B cell (primary cell): ENCODE measurements around the gene NGEF. TPM values are rescaled to one million over a fixed set of nuclear protein-coding genes. Genes with fewer than 3 reads are reported as not detected.

Experiments
- ATAC-seq: fragments of 200-7000 bp; cut with Tn5 transposase; one replicate; pipeline ENCODE4 v1.10.0; 2021; ENCODE audit warnings: low read depth, mild to moderate bottlenecking, moderate number of reproducible peaks, moderate library complexity
- CTCF ChIA-PET: fragments of 350-600 bp; sonication (Branson Sonifier 250); formaldehyde crosslinking; loops from one replicate; lab custom pipeline; 2021; ENCODE audit warnings: antibody characterized with exemption, inconsistent platforms; lab: Charles Lee
- POLR2A ChIA-PET: fragments of 350-600 bp; sonication (Branson Sonifier 250); formaldehyde crosslinking; loops from one replicate; lab custom pipeline; 2021; ENCODE audit warnings: antibody characterized with exemption; lab: Charles Lee
- DNase-seq: peaks from one replicate; pipeline ENCODE4 v3.0.0; 2013
- H2AFZ ChIP-seq: 2 replicates; pipeline ENCODE4 v1.6.1; 2012; ENCODE audit warnings: mild to moderate bottlenecking, low read depth, low read length; ENCODE audit not compliant: insufficient read depth, poor library complexity, severe bottlenecking
- H3K27ac ChIP-seq, 2 donors: 1 replicate in 1 of 2; 2 replicates in 1 of 2; pipeline ENCODE4 v1.5.1; 2012 to 2013; ENCODE audit warnings: low read length in 2 of 2, mild to moderate bottlenecking in 2 of 2, moderate library complexity in 1 of 2
- H3K27me3 ChIP-seq, 4 experiments: fragments of 200-600 bp in 1 of 4; sonication (generic) in 1 of 4; replicated peaks in 1 of 4; 1 replicate in 2 of 4; 2 replicates in 2 of 4; pipeline versions ENCODE4 v1.6.1 to v1.7.0; 2013 to 2016; ENCODE audit warnings: low read length in 3 of 4, mild to moderate bottlenecking in 2 of 4, mixed read lengths in 1 of 4, moderate library complexity in 1 of 4; ENCODE audit not compliant: insufficient read depth in 4 of 4, control insufficient read depth in 3 of 4; ENCODE audit errors: control extremely low read depth in 1 of 4
- H3K36me3 ChIP-seq, 2 experiments: replicated peaks in 1 of 2; 1 replicate in 1 of 2; 2 replicates in 1 of 2; pipeline versions ENCODE4 v1.6.1 to v1.7.1; 2013; ENCODE audit warnings: low read length in 1 of 2; ENCODE audit not compliant: insufficient read depth in 2 of 2, control insufficient read depth in 1 of 2; ENCODE audit errors: control extremely low read depth in 1 of 2, extremely low read depth in 1 of 2
- H3K4me1 ChIP-seq, 2 donors: fragments of 200-600 bp in 1 of 2; sonication (generic) in 1 of 2; 1 replicate in 1 of 2; 2 replicates in 1 of 2; pipeline versions ENCODE4 v1.5.1 to v1.6.1; 2013 to 2017; ENCODE audit warnings: low read length in 2 of 2; ENCODE audit not compliant: control insufficient read depth in 2 of 2, insufficient read depth in 2 of 2
- H3K4me2 ChIP-seq: replicated peaks from 2 replicates; pipeline ENCODE3; 2012; ENCODE audit warnings: mild to moderate bottlenecking, low read depth, low read length; ENCODE audit not compliant: poor library complexity, severe bottlenecking
- H3K4me3 ChIP-seq, 5 experiments: fragments of 200-600 bp in 1 of 5; sonication (generic) in 1 of 5; 1 replicate in 3 of 5; 2 replicates in 2 of 5; pipeline versions ENCODE4 v1.5.1 to v1.7.0; 2011 to 2016; ENCODE audit warnings: low read length in 4 of 5, mild to moderate bottlenecking in 4 of 5, low read depth in 2 of 5, control low read depth in 1 of 5, moderate library complexity in 1 of 5; ENCODE audit not compliant: insufficient read depth in 1 of 5; ENCODE audit errors: control extremely low read depth in 1 of 5, extremely low read depth in 1 of 5
- H3K79me2 ChIP-seq: fragments of 200-600 bp; sonication (generic); one replicate; pipeline ENCODE4 v1.6.0; 2016; ENCODE audit warnings: low read length; ENCODE audit not compliant: control insufficient read depth, insufficient read depth
- H3K9ac ChIP-seq: fragments of 200-600 bp; sonication (generic); 2 replicates; pipeline ENCODE4 v1.6.1; 2017; ENCODE audit warnings: mild to moderate bottlenecking, low read length, moderate library complexity
- H3K9me3 ChIP-seq, 3 donors: one replicate each; pipeline versions ENCODE4 v1.6.1 to v1.7.1; 2013; ENCODE audit warnings: low read length in 2 of 3; ENCODE audit not compliant: control insufficient read depth in 2 of 3, insufficient read depth in 1 of 3; ENCODE audit errors: control extremely low read depth in 1 of 3
- H4K20me1 ChIP-seq: 2 replicates; pipeline ENCODE4 v1.6.0; 2012; ENCODE audit warnings: mild to moderate bottlenecking, low read length; ENCODE audit not compliant: insufficient read depth, control insufficient read depth, poor library complexity, severe bottlenecking
- H3K27ac Mint-ChIP-seq: one replicate; pipeline ENCODE4 v1.8.0; 2021; ENCODE audit warnings: mixed read lengths
- H3K27me3 Mint-ChIP-seq: one replicate; pipeline ENCODE4 v1.8.0; 2021; ENCODE audit warnings: mixed read lengths
- H3K4me1 Mint-ChIP-seq: one replicate; pipeline ENCODE4 v1.8.0; 2021; ENCODE audit warnings: mixed read lengths
- H3K4me3 Mint-ChIP-seq: one replicate; pipeline ENCODE4 v1.8.0; 2021; ENCODE audit warnings: mixed read lengths
- H3K9me3 Mint-ChIP-seq: one replicate; pipeline ENCODE4 v1.8.0; 2022; ENCODE audit warnings: mixed read lengths; ENCODE audit not compliant: insufficient read depth
- CTCF ChIP-seq: fragments of 200-600 bp; IDR thresholded peaks from one replicate; pipeline ENCODE4 v1.8.0; 2022; ENCODE audit warnings: antibody characterized with exemption, mild to moderate bottlenecking
- EZH2 ChIP-seq: IDR thresholded peaks from 2 replicates; pipeline ENCODE4 v1.6.1; 2012; ENCODE audit warnings: borderline replicate concordance, low read depth, mild to moderate bottlenecking, moderate library complexity, low read length; ENCODE audit not compliant: insufficient read depth, poor library complexity, severe bottlenecking
- WGBS: methylation state at CpG from one replicate; pipeline ENCODE4 v1.1.5; 2013; ENCODE audit warnings: missing lambda C conversion rate; ENCODE audit not compliant: insufficient coverage; 5-methylcytosine and 5-hydroxymethylcytosine counted together
- intact Hi-C: fragments of 100-400 bp; cut with micrococcal nuclease; formaldehyde crosslinking; loops from one replicate; pipeline ENCODE4 v1.10.0; 2022
- polyA plus RNA-seq: library from polyadenylated mRNA; depleted of rRNA; stranded (reverse); fragments of >200 nt; gene quantifications from 2 replicates; pipeline ENCODE4 v1.2.3, GENCODE V29; 2012
- total RNA-seq, 2 donors: library from RNA; stranded (reverse); fragments of 120-200 nt in 1 of 2; gene quantifications; 1 replicate in 1 of 2; 2 replicates in 1 of 2; pipeline versions ENCODE4 v1.2.3 to v1.2.4, GENCODE V29; 2013 to 2022

Gene NGEF
- total and polyA plus RNA-seq, 2 donors (not counting 1 experiment from before 2014, with no cell fraction given): not detected

DNA sequence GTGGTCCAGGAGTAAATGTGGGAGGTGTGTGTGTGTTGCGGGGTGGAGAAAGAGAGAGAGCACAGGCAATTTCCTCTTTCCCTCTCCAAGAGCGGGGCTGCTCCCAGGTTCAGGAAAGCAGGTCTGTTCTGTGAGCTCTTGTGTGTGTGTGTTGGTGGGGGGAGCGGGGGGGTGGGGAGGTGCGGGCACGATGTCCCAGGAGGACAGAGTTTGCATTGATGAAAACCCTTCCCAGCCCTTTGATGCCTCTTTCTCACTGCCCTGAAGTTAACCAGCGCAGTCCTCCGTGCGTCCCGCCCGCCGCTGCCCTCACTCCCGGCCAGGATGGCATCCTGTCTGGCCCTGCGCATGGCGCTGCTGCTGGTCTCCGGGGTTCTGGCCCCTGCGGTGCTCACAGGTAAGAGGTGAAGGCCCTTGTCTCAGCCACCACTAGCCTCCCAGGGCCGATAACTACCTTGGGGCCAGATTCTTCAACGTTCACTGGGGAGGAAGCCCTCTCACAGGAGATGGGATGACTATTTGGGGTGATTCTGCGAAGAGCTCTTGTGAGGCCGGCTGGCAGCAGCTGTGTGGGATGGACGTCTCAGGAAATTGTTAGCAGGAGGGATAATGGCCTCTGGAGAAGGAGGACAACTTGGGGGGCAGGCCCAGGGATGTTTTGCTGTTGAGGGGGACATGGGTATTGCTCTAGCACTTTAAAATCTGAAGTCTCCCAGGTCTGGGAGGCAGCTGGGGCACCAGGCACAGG, 142.9 kb downstream of the NGEF start, which contains the start of gene SNORC:
Gene SNORC (plus strand): TSS at position 247 of the 748 bp plus-strand sequence. CDS start 78 bp downstream, at position 325.
- H3K27ac ChIP-seq: no peak within 1 kb of the TSS
- H3K27me3 ChIP-seq: peaks cover 0 to 9% (median 2%) of the 10 kb centered on the region in 4 experiments
- no peak within 1 kb of the TSS for H3K9ac ChIP-seq
- peaks cover 7% of the 10 kb centered on the region for H3K4me1 Mint-ChIP-seq
- no peaks in the 10 kb centered on the region for H3K79me2 ChIP-seq
- no peak within 1 kb of the TSS for H3K4me3 Mint-ChIP-seq
- no peaks in the 10 kb centered on the region for H3K36me3 ChIP-seq
- H3K4me2 ChIP-seq: no peak within 1 kb of the TSS
- WGBS: 98% methylated on average over 17 of the region's 21 CpGs
- POLR2A ChIA-PET: no interaction called here
- no peak within 1 kb of the TSS for H2AFZ ChIP-seq
- CTCF ChIA-PET: interaction anchor here (0.6 kb wide), 1 partner anchor 598 kb away, joined by 3 read pairs; no protein-coding TSS in a partner anchor
- H3K27me3 Mint-ChIP-seq: peaks cover 2% of the 10 kb centered on the region
- no peak within 1 kb of the TSS for H3K4me3 ChIP-seq
- H3K9me3 Mint-ChIP-seq: no peaks in the 10 kb centered on the region
- intact Hi-C loops: no loop called here
- no peak for ATAC-seq
- H3K9me3 ChIP-seq: no peaks in the 10 kb centered on the region
- peaks cover 4 to 8% of the 10 kb centered on the region in 2 donors for H3K4me1 ChIP-seq
- DNase-seq: no peak
- H3K27ac Mint-ChIP-seq: no peak within 1 kb of the TSS
- TF ChIP-seq CTCF (no peak), EZH2 (no peak)
- H4K20me1 ChIP-seq: no peaks in the 10 kb centered on the region
